PC-3 (cell line): ENCODE data around the gene ATP6V1E1. TPM values are rescaled to one million over a fixed set of nuclear protein-coding genes. Genes with fewer than 3 reads are reported as not detected.

Source experiments
- ATAC-seq: fragments of 200-7000 bp; cut with Tn5 transposase; 2 replicates; pipeline ENCODE4 v1.9.1; 2020; ENCODE audit warnings: mild to moderate bottlenecking, moderate library complexity
- BruUV-seq: library from RNA; stranded (reverse); fragments of 400-500 nt; replicated peaks from 2 replicates; lab custom pipeline; 2021; lab: Mats Ljungman, UMichigan
- CTCF ChIA-PET: fragments of 300-600 bp; sonication (Branson Sonifier 250); formaldehyde crosslinking; loops from one replicate; lab custom pipeline; 2022; ENCODE audit warnings: antibody characterized with exemption; lab: Charles Lee
- POLR2A ChIA-PET: fragments of 300-600 bp; sonication (Branson Sonifier 250); formaldehyde crosslinking; loops from one replicate; lab custom pipeline; 2022; ENCODE audit warnings: antibody characterized with exemption; ENCODE audit not compliant: unreplicated experiment; lab: Charles Lee
- DNase-seq: peaks from one replicate; pipeline ENCODE4 v3.0.0-alpha.2; 2015
- H2AFZ ChIP-seq: fragments of 300-600 bp; sonication (generic); 2 replicates; pipeline ENCODE4 v1.6.0; 2016; ENCODE audit warnings: antibody characterized with exemption, low read length
- H3F3A ChIP-seq: fragments of 300-600 bp; sonication (generic); one replicate; pipeline ENCODE4 v1.6.0; 2017; ENCODE audit warnings: antibody characterized with exemption, low read length, control low read depth, mild to moderate bottlenecking; ENCODE audit not compliant: unreplicated experiment
- H3K27ac ChIP-seq: fragments of 300-600 bp; sonication (generic); 2 replicates; pipeline ENCODE4 v1.5.1; 2016; ENCODE audit warnings: mild to moderate bottlenecking, low read length
- H3K27me3 ChIP-seq: fragments of 300-600 bp; sonication (generic); 2 replicates; pipeline ENCODE4 v1.6.1; 2016; ENCODE audit warnings: low read length, mixed read lengths
- H3K36me3 ChIP-seq: fragments of 300-600 bp; sonication (generic); 2 replicates; pipeline ENCODE4 v1.6.1; 2016; ENCODE audit warnings: low read depth, mixed run types, low read length, mixed read lengths
- H3K4me1 ChIP-seq: fragments of 300-600 bp; sonication (generic); 2 replicates; pipeline ENCODE4 v1.5.1; 2016; ENCODE audit warnings: low read length; ENCODE audit not compliant: insufficient read depth
- H3K4me2 ChIP-seq: fragments of 300-600 bp; sonication (generic); 2 replicates; pipeline ENCODE4 v1.6.0; 2016; ENCODE audit warnings: low read length
- H3K4me3 ChIP-seq: fragments of 300-600 bp; sonication (generic); 2 replicates; pipeline ENCODE4 v1.5.1; 2016; ENCODE audit warnings: mild to moderate bottlenecking, low read length, mixed read lengths
- H3K79me2 ChIP-seq: fragments of 300-600 bp; sonication (generic); 2 replicates; pipeline ENCODE4 v1.6.1; 2017; ENCODE audit warnings: low read length, mixed read lengths
- H3K9ac ChIP-seq: fragments of 300-600 bp; sonication (generic); 2 replicates; pipeline ENCODE4 v1.6.0; 2016; ENCODE audit warnings: mild to moderate bottlenecking, low read length
- H3K9me2 ChIP-seq: fragments of 300-600 bp; sonication (generic); replicated peaks from 2 replicates; pipeline ENCODE4 v1.6.1; 2016; ENCODE audit warnings: mixed run types, low read length, mixed read lengths
- H3K9me3 ChIP-seq: fragments of 300-600 bp; sonication (generic); 2 replicates; pipeline ENCODE4 v1.6.1; 2016; ENCODE audit warnings: low read length, mixed read lengths
- H4K20me1 ChIP-seq: fragments of 300-600 bp; sonication (generic); 2 replicates; pipeline ENCODE4 v1.6.1; 2016; ENCODE audit warnings: low read length, mixed read lengths
- CTCF ChIP-seq: fragments of 300-600 bp; sonication (generic); conservative IDR thresholded peaks from 2 replicates; pipeline ENCODE4 v1.5.1; 2017; ENCODE audit warnings: antibody characterized with exemption, low read depth, mild to moderate bottlenecking, low read length
- EZH2 ChIP-seq: fragments of 300-600 bp; sonication (generic); IDR thresholded peaks from one replicate; pipeline ENCODE4 v1.6.1; 2017; ENCODE audit warnings: antibody characterized with exemption, mild to moderate bottlenecking, low read length; ENCODE audit not compliant: unreplicated experiment
- EZH2phosphoT487 ChIP-seq: fragments of 300-600 bp; sonication (generic); IDR thresholded peaks from 2 replicates; pipeline ENCODE4 v1.6.1; 2018; ENCODE audit warnings: mild to moderate bottlenecking, antibody characterized with exemption, low read length, borderline replicate concordance
- intact Hi-C: fragments of 100-400 bp; cut with micrococcal nuclease; formaldehyde crosslinking; loops from 2 replicates; pipeline ENCODE4 v1.9.0; 2023
- total RNA-seq: library from RNA; depleted of rRNA; stranded (reverse); fragments of >200 nt; gene quantifications from 2 replicates; pipeline ENCODE4 v1.2.3, GENCODE V29; 2014

ATP6V1E1 gene
- total RNA-seq, 1 experiment from 2014 or later, result 89.9 TPM

GRCh38 chr22:17583151-17583550, 45.4 kb downstream of the ATP6V1E1 start:
- Histone ChIP-seq H3K4me2 (no peak overlapping the region), H3K4me3 (no peak overlapping the region), H3K9me3 (no peaks in the 10 kb centered on the region), H3K4me1 (no peaks in the 10 kb centered on the region), H3K27ac (no peak overlapping the region), H3K9me2 (no peaks in the 10 kb centered on the region), H2AFZ (no peak overlapping the region), H3F3A (no peaks in the 10 kb centered on the region), H3K79me2 (no peaks in the 10 kb centered on the region), H3K27me3 (no peaks in the 10 kb centered on the region), H3K36me3 (no peaks in the 10 kb centered on the region), H3K9ac (no peak overlapping the region), H4K20me1 (no peaks in the 10 kb centered on the region)
- BruUV-seq, result no TSS peak
- DNase-seq (no peak), ATAC-seq (no peak)
- TF ChIP-seq CTCF, result no peak
- intact Hi-C loops, result no loop called here
- ChIA-PET CTCF (no interaction called here), POLR2A (no interaction called here)

GRCh38 chr22:17581631-17582030, 46.9 kb downstream of the ATP6V1E1 start:
- Histone ChIP-seq H3K79me2 (no peaks in the 10 kb centered on the region), H3K4me1 (0 out of 2 replicates have a peak, but pooled peaks cover 2% of the 10 kb centered on the region), H3K27me3 (no peaks in the 10 kb centered on the region), H3F3A (no peaks in the 10 kb centered on the region), H3K4me2 (no peak overlapping the region), H3K9me3 (no peaks in the 10 kb centered on the region), H3K9ac (no peak overlapping the region), H2AFZ (no peak overlapping the region), H3K9me2 (no peaks in the 10 kb centered on the region), H3K36me3 (no peaks in the 10 kb centered on the region), H3K27ac (no peak overlapping the region), H3K4me3 (no peak overlapping the region), H4K20me1 (no peaks in the 10 kb centered on the region)
- no peak for ATAC-seq
- TF ChIP-seq EZH2phosphoT487 (no peak), CTCF (no peak), EZH2 (no peak)
- BruUV-seq, result no TSS peak
- POLR2A ChIA-PET, result no interaction called here
- intact Hi-C loops, result no loop called here
- no peak for DNase-seq
- CTCF ChIA-PET, result no interaction called here

GRCh38 chr22:17581056-17581455, 47.5 kb downstream of the ATP6V1E1 start:
- POLR2A ChIA-PET, result no interaction called here
- no peaks in the 10 kb centered on the region for H3K27me3 ChIP-seq
- no peak overlapping the region for H2AFZ ChIP-seq
- no peaks in the 10 kb centered on the region for H3F3A ChIP-seq
- no peak for TF ChIP-seq CTCF
- TF ChIP-seq EZH2phosphoT487, result no peak
- TF ChIP-seq EZH2, result no peak
- no TSS peak for BruUV-seq
- ATAC-seq, result no peak
- no peak overlapping the region for H3K4me3 ChIP-seq
- H3K27ac ChIP-seq, result no peak overlapping the region
- intact Hi-C loops, result no loop called here
- H3K36me3 ChIP-seq, result no peaks in the 10 kb centered on the region
- no peaks in the 10 kb centered on the region for H4K20me1 ChIP-seq
- no peaks in the 10 kb centered on the region for H3K9me2 ChIP-seq
- no peaks in the 10 kb centered on the region for H3K79me2 ChIP-seq
- peaks cover 8% of the 10 kb centered on the region; the same call in 1 of the 2 replicates for H3K4me1 ChIP-seq
- CTCF ChIA-PET, result no interaction called here
- no peaks in the 10 kb centered on the region for H3K9me3 ChIP-seq
- H3K9ac ChIP-seq, result no peak overlapping the region
- no peak overlapping the region for H3K4me2 ChIP-seq
- DNase-seq, result no peak
